K562 (cell line): ENCODE results near the gene PTPN11. TPM values are rescaled to one million over a fixed set of nuclear protein-coding genes. Genes with fewer than 3 reads are reported as not detected.

ENCODE experiments used
- ATAC-seq: fragments of 200-7000 bp; cut with Tn5 transposase; 3 replicates; pipeline ENCODE4 v1.9.1; 2020; ENCODE audit warnings: moderate library complexity
- BruUV-seq: library from RNA; stranded (reverse); fragments of 400-500 nt; replicated peaks from 2 replicates; lab custom pipeline; 2021; lab: Mats Ljungman, UMichigan
- CTCF ChIA-PET: fragments of 300-600 bp; formaldehyde crosslinking; extraction: SDS; loops from one replicate; lab custom pipeline; 2021; ENCODE audit warnings: low intra/inter-chr PET ratio; lab: Yijun Ruan, JAX
- POLR2A ChIA-PET: fragments of 300-600, 350-650 bp; sonication (Branson Sonifier 250); formaldehyde crosslinking; extraction: SDS; loops from one replicate; lab custom pipeline; 2021; ENCODE audit warnings: antibody characterized with exemption, inconsistent platforms; lab: Yijun Ruan, JAX
- DNase-seq, 4 experiments: peaks; one replicate each; pipeline versions ENCODE4 v3.0.0 to v3.0.0-alpha.2; 2011 to 2018; ENCODE audit warnings: low spot score in 3 of 4, mixed read lengths in 3 of 4; ENCODE audit errors: extremely low read depth in 1 of 4
- FAIRE-seq: peaks from 2 replicates; lab custom pipeline; 2011; peaks lifted over from hg19 to GRCh38; lab: Jason Lieb, UNC
- H2AFZ ChIP-seq: 2 replicates; pipeline ENCODE4 v1.6.0; 2011; ENCODE audit warnings: low read depth, low read length, control low read depth, inconsistent platforms
- H3K27ac ChIP-seq: fragments of 200-600 bp; 3 replicates; pipeline ENCODE4 v1.8.0; 2011; ENCODE audit warnings: low read depth, mild to moderate bottlenecking, control low read depth, inconsistent platforms, low read length, moderate library complexity, mixed read lengths; ENCODE audit errors: extremely low read depth
- H3K27me3 ChIP-seq, 2 experiments: fragments of 300-600 bp in 1 of 2; 2 replicates in 1 of 2; 3 replicates in 1 of 2; pipeline versions ENCODE4 v1.6.0 to v1.8.0; 2011; ENCODE audit warnings: inconsistent platforms in 2 of 2, low read length in 2 of 2, mild to moderate bottlenecking in 1 of 2, mixed read lengths in 1 of 2, moderate library complexity in 1 of 2; ENCODE audit not compliant: control insufficient read depth in 2 of 2, insufficient read depth in 2 of 2
- H3K36me3 ChIP-seq: fragments of 300-600 bp; 3 replicates; pipeline ENCODE4 v1.8.0; 2011; ENCODE audit warnings: mild to moderate bottlenecking, low read length, inconsistent platforms; ENCODE audit not compliant: control insufficient read depth, insufficient read depth
- H3K4me1 ChIP-seq, 2 experiments: fragments of 200-600 bp in 1 of 2; replicated peaks in 1 of 2; 2 replicates in 1 of 2; 3 replicates in 1 of 2; pipeline versions ENCODE4 v1.5.1 to v1.8.0; 2011; ENCODE audit warnings: inconsistent platforms in 2 of 2, low read length in 2 of 2, mild to moderate bottlenecking in 1 of 2, mixed read lengths in 1 of 2, moderate library complexity in 1 of 2; ENCODE audit not compliant: control insufficient read depth in 2 of 2, insufficient read depth in 2 of 2
- H3K4me2 ChIP-seq: 2 replicates; pipeline ENCODE4 v1.6.1; 2011; ENCODE audit warnings: low read length, control low read depth, inconsistent platforms, mixed read lengths; ENCODE audit not compliant: insufficient read depth
- H3K4me3 ChIP-seq: fragments of 200-600 bp; sonication (generic), shearing (Covaris generic); 2 replicates; pipeline ENCODE4 v1.5.1; 2016; ENCODE audit warnings: control low read depth, inconsistent platforms
- H3K79me2 ChIP-seq: fragments of 200-600 bp; 3 replicates; pipeline ENCODE4 v1.8.0; 2011; ENCODE audit warnings: low read length, inconsistent platforms; ENCODE audit not compliant: control insufficient read depth, insufficient read depth
- H3K9ac ChIP-seq, 2 experiments: 2 replicates each; pipeline versions ENCODE4 v1.6.0 to v1.6.1; 2011; ENCODE audit warnings: low read depth in 2 of 2, low read length in 2 of 2, control low read depth in 1 of 2, inconsistent platforms in 1 of 2, mild to moderate bottlenecking in 1 of 2, mixed read lengths in 1 of 2; ENCODE audit not compliant: insufficient read depth in 1 of 2
- H3K9me1 ChIP-seq: one replicate; pipeline ENCODE4 v1.6.0; 2011; ENCODE audit warnings: inconsistent platforms, mild to moderate bottlenecking, low read length, moderate library complexity; ENCODE audit not compliant: control insufficient read depth, insufficient read depth
- H3K9me3 ChIP-seq: replicated peaks from 2 replicates; pipeline ENCODE4 v1.5.1; 2011; ENCODE audit warnings: low read depth, low read length, inconsistent platforms; ENCODE audit not compliant: control insufficient read depth, insufficient read depth
- H4K20me1 ChIP-seq: replicated peaks from 2 replicates; pipeline ENCODE4 v1.6.1; 2011; ENCODE audit warnings: low read length, inconsistent platforms, mixed read lengths; ENCODE audit not compliant: control insufficient read depth, insufficient read depth
- AFF1 ChIP-seq, 2 experiments: fragments of 450-650 bp; IDR thresholded peaks; 2 replicates each; pipeline ENCODE4 v1.6.1; 2018; ENCODE audit warnings: mild to moderate bottlenecking in 2 of 2, low read depth in 1 of 2; ENCODE audit not compliant: partially characterized antibody in 2 of 2
- ARID3B ChIP-seq: fragments of 250-450 bp; sonication (Bioruptor Pico); IDR thresholded peaks from 2 replicates; pipeline ENCODE4 v1.4.0; 2020; ENCODE audit warnings: borderline replicate concordance
- BCOR ChIP-seq: fragments of 450-650 bp; IDR thresholded peaks from 2 replicates; pipeline ENCODE4 v1.6.1; 2016
- C11orf30 ChIP-seq: fragments of 450-650 bp; IDR thresholded peaks from 2 replicates; pipeline ENCODE4 v1.6.1; 2016; ENCODE audit warnings: low read depth, mild to moderate bottlenecking
- EGR1 ChIP-seq: fragments of 450-650 bp; conservative IDR thresholded peaks from 2 replicates; pipeline ENCODE4 v1.6.1; 2017; ENCODE audit warnings: mild to moderate bottlenecking
- HES1 ChIP-seq: fragments of 450-650 bp; IDR thresholded peaks from 2 replicates; pipeline ENCODE4 v1.6.1; 2016; ENCODE audit warnings: low read depth, mild to moderate bottlenecking, moderate library complexity
- HMG20A ChIP-seq: fragments of 450-650 bp; formaldehyde crosslinking; conservative IDR thresholded peaks from 2 replicates; pipeline ENCODE4 v1.4.0; 2020; ENCODE audit warnings: mild to moderate bottlenecking, mixed read lengths
- MEF2D ChIP-seq: conservative IDR thresholded peaks from 2 replicates; pipeline ENCODE4 v1.6.1; 2016; ENCODE audit warnings: low read depth, missing genetic modification characterization, missing compliant biosample characterization
- NCOA6 ChIP-seq: fragments of 450-650 bp; IDR thresholded peaks from 2 replicates; pipeline ENCODE4 v1.6.1; 2017; ENCODE audit warnings: mild to moderate bottlenecking
- RFX5 ChIP-seq: IDR thresholded peaks from 2 replicates; pipeline ENCODE4 v1.6.1; 2011; ENCODE audit warnings: low read depth, mild to moderate bottlenecking, improper control_type of control experiment, low read length
- SMARCA4 ChIP-seq: fragments of 450-650 bp; IDR thresholded peaks from 2 replicates; pipeline ENCODE4 v1.6.1; 2016
- SUPT5H ChIP-seq: fragments of 450-650 bp; IDR thresholded peaks from 2 replicates; pipeline ENCODE4 v1.6.1; 2016
- TEAD1 ChIP-seq, 2 experiments: fragments of 450-650 bp in 1 of 2; sonication (generic) in 1 of 2; formaldehyde crosslinking; IDR thresholded peaks; 2 replicates each; pipeline versions ENCODE4 v1.4.0 to v1.8.0; 2020 to 2022; ENCODE audit warnings: mild to moderate bottlenecking in 2 of 2, missing genetic modification reagents in 1 of 2
- U2AF1 ChIP-seq: fragments of 200-400 bp; formaldehyde crosslinking; optimal IDR thresholded peaks from 2 replicates; pipeline ENCODE3; 2017; ENCODE audit warnings: mild to moderate bottlenecking, low read depth, low read length, moderate library complexity
- ZNF696 ChIP-seq: fragments of 250-450 bp; sonication (Bioruptor Pico); conservative IDR thresholded peaks from 2 replicates; pipeline ENCODE4 v1.4.0; 2020; ENCODE audit warnings: mild to moderate bottlenecking, moderate library complexity
- WGBS: fragments of 100-300 bp; shearing (Covaris generic); methylation state at CpG from one replicate; pipeline ENCODE4 v1.1.6; 2016; ENCODE audit warnings: low coverage, mixed read lengths; ENCODE audit not compliant: insufficient coverage; ENCODE audit errors: missing lambda C conversion rate; 5-methylcytosine and 5-hydroxymethylcytosine counted together
- in situ Hi-C: fragments of 300-500 bp; cut with MboI; formaldehyde crosslinking; loops from 4 replicates; pipeline ENCODE4 v1.15.0; 2018; ENCODE audit warnings: inconsistent platforms, mixed read lengths
- intact Hi-C: fragments of 100-400 bp; cut with micrococcal nuclease; formaldehyde crosslinking; loops from 2 replicates; pipeline ENCODE4 v1.14.2; 2022
- polyA plus RNA-seq, 8 experiments: library from polyadenylated mRNA; depleted of rRNA in 4 of 8; stranded (reverse) in 5 of 8; unstranded in 3 of 8; fragments of >200 nt; fragmentation: Nextera tagmentation in 2 of 8; fragmentation: Illumina TruSeq in 1 of 8; extraction: Ambion mirVana in 2 of 8; extraction: Trizol in 1 of 8; gene quantifications; 2 replicates each; pipeline versions ENCODE4 v1.2.1 to v1.2.3, GENCODE V29; 2011 to 2014; ENCODE audit warnings: inconsistent platforms in 1 of 8, missing spikeins in 1 of 8
- total RNA-seq, 7 experiments: library from RNA; depleted of rRNA in 6 of 7; stranded (reverse); fragments of >200 nt in 6 of 7; fragmentation: Illumina TruSeq in 2 of 7; extraction: Trizol in 2 of 7; gene quantifications; 2 replicates each; pipeline versions ENCODE4 v1.2.1 to v1.2.3, GENCODE V29; 2011 to 2021; ENCODE audit warnings: low replicate concordance in 1 of 7

PTPN11 gene
- total and polyA plus RNA-seq, 9 of the 15 experiments (the other 6 are each of a cell fraction or from before 2014, with no cell fraction given), result 22.5 to 126 (median 79.7) TPM

- intact Hi-C loops (no loop called here), in situ Hi-C loops (no loop called here)
- TF ChIP-seq MEF2D (tag) (no peak), ARID3B (CRISPR knock-in tag) (no peak), HMG20A (no peak), EGR1 (no peak), SMARCA4 (no peak), AFF1 (IDR thresholded peaks at IDR 0.05; ENCODE audit: low read depth in 1 of 2, partially characterized antibody in 2 of 2) (no peak), RFX5 (no peak), BCOR (no peak), NCOA6 (no peak), TEAD1 (CRISPR knock-in tag; IDR thresholded peaks at IDR 0.05) (no peak), SUPT5H (no peak), C11orf30 (no peak), ZNF696 (CRISPR knock-in tag) (no peak), U2AF1 (no peak), HES1 (no peak)
Measured at GRCh38 chr12:112393328-112393727, 25.4 kb upstream of the PTPN11 start.

More at GRCh38 chr12:112393328-112393727, 25.4 kb upstream of the PTPN11 start:
- FAIRE-seq (no peak), DNase-seq (no peak), ATAC-seq (no peak)
- WGBS, result 23% methylated on average over 1 of the region's 1 CpG
- Histone ChIP-seq H3K4me2 (no peak overlapping the region), H3K27me3 (no peaks in the 10 kb centered on the region), H3K4me3 (no peak overlapping the region), H4K20me1 (no peaks in the 10 kb centered on the region), H3K9ac (no peak overlapping the region), H3K27ac (no peak overlapping the region), H3K36me3 (no peaks in the 10 kb centered on the region), H3K79me2 (no peaks in the 10 kb centered on the region), H3K9me1 (no peaks in the 10 kb centered on the region), H3K9me3 (no peaks in the 10 kb centered on the region; the same call in 1 of the 2 replicates), H2AFZ (no peak overlapping the region), H3K4me1 (no peaks in the 10 kb centered on the region; a peak in 1 of 5 replicates)
- ChIA-PET POLR2A (interaction anchor here (0.6 to 1.9 kb wide), 2 partner anchors 12 to 686 kb away, joined by 3 to 12 read pairs; no protein-coding TSS in a partner anchor), CTCF (no interaction called here)
- no TSS peak for BruUV-seq
